ENCODE measurements around the gene OSM.

GRCh38 chr22:30240541-30241417, 25.9 kb downstream of the OSM start:
- TF ChIP-seq CTCF (IDR thresholded peaks at IDR 0.05) (no peak), FOXM1 (IDR thresholded peaks at IDR 0.05; ENCODE audit: low read depth) (no peak), JUND (IDR thresholded peaks at IDR 0.05) (no peak), TEAD4 (IDR thresholded peaks at IDR 0.05; ENCODE audit: borderline replicate concordance, insufficient read depth) (no peak), RFX5 (IDR thresholded peaks at IDR 0.05; ENCODE audit: low read length) (no peak), YY1 (IDR thresholded peaks at IDR 0.05; ENCODE audit: low read depth) (no peak), POLR2AphosphoS5 (IDR thresholded peaks at IDR 0.05; ENCODE audit: low read depth, low read length) (no peak), MAX (IDR thresholded peaks at IDR 0.05; ENCODE audit: low read depth) (no peak), GABPA (IDR thresholded peaks at IDR 0.05; ENCODE audit: low read depth) (no peak)

Measured in SK-N-SH (cell line).